NT2/D1 (cell line): ENCODE measurements around the gene ZBTB46.

ENCODE experiments used
- DNase-seq: peaks from one replicate; pipeline ENCODE4 v3.0.0-alpha.2; 2011; ENCODE audit warnings: low read depth, low spot score
- H3K27me3 ChIP-seq: 2 replicates; pipeline ENCODE4 v1.6.0; 2011; ENCODE audit warnings: mild to moderate bottlenecking; ENCODE audit not compliant: insufficient read length, insufficient read depth
- H3K36me3 ChIP-seq: 2 replicates; pipeline ENCODE4 v1.6.1; 2011; ENCODE audit warnings: mild to moderate bottlenecking, low read length, mixed read lengths; ENCODE audit not compliant: insufficient read depth, insufficient read length
- H3K4me1 ChIP-seq: 2 replicates; pipeline ENCODE4 v1.5.1; 2011; ENCODE audit not compliant: insufficient read depth, insufficient read length
- H3K4me3 ChIP-seq: 2 replicates; pipeline ENCODE4 v1.5.1; 2011; ENCODE audit warnings: low read depth; ENCODE audit not compliant: insufficient read length
- H3K9ac ChIP-seq: 2 replicates; pipeline ENCODE4 v1.6.0; 2011; ENCODE audit warnings: low read depth; ENCODE audit not compliant: insufficient read length
- H3K9me3 ChIP-seq: 2 replicates; pipeline ENCODE4 v1.5.1; 2011; ENCODE audit warnings: mild to moderate bottlenecking, low read length; ENCODE audit not compliant: insufficient read depth
- SUZ12 ChIP-seq: IDR thresholded peaks from 2 replicates; pipeline ENCODE4 v1.6.1; 2011; ENCODE audit not compliant: insufficient read length, insufficient read depth; ENCODE audit errors: extremely low read depth
- YY1 ChIP-seq: IDR thresholded peaks from 2 replicates; pipeline ENCODE4 v1.6.1; 2011; ENCODE audit not compliant: insufficient read length, insufficient read depth
- ZNF274 ChIP-seq: IDR thresholded peaks from 2 replicates; pipeline ENCODE4 v1.6.1; 2011; ENCODE audit warnings: mild to moderate bottlenecking, low read depth, low read length

Gene ZBTB46

DNA sequence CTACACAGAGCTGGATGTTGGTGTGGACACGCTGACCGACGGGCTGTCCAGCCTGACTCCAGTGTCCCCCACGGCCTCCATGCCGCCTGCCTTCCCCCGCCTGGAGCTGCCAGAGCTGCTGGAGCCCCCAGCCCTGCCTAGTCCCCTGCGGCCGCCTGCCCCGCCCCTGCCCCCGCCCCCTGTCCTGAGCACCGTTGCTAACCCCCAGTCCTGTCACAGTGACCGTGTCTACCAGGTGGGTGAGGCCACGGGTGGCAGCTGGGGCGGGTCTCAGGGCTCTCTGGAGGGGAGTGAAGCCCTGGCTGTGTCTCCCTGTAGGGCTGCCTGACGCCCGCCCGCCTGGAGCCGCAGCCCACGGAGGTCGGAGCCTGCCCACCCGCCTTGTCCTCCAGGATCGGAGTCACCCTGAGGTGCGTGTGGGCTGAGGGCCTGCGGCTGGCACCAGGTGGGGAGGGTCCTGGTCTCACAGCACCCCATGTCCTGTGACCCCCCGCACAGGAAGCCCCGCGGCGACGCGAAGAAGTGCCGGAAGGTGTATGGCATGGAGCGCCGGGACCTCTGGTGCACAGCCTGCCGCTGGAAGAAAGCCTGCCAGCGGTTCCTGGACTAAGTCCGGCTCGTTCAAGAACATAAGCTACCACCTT, 88.6 kb downstream of the ZBTB46 start:
- no peak for DNase-seq
- Histone ChIP-seq H3K4me3 (no peak overlapping the region), H3K9ac (peak overlapping the region; percentile 56), H3K4me1 (peaks cover 32% of the 10 kb centered on the region), H3K9me3 (no peaks in the 10 kb centered on the region), H3K36me3 (peaks cover 59% of the 10 kb centered on the region), H3K27me3 (no peaks in the 10 kb centered on the region)
- TF ChIP-seq ZNF274 (no peak), YY1 (no peak), SUZ12 (no peak)

GRCh38 chr20:63741676-63742380, 89.2 kb downstream of the ZBTB46 start:
- H3K9ac ChIP-seq = peak overlapping the region; percentile 97
- no peak for TF ChIP-seq SUZ12
- no peak for TF ChIP-seq ZNF274
- TF ChIP-seq YY1 = no peak
- H3K27me3 ChIP-seq = no peaks in the 10 kb centered on the region
- H3K4me1 ChIP-seq = peaks cover 33% of the 10 kb centered on the region
- no peaks in the 10 kb centered on the region for H3K9me3 ChIP-seq
- no peak for DNase-seq
- H3K4me3 ChIP-seq = peak overlapping the region; percentile 75
- H3K36me3 ChIP-seq = peaks cover 66% of the 10 kb centered on the region

GRCh38 chr20:63741354-63741675, 89.7 kb downstream of the ZBTB46 start:
- no peak for DNase-seq
- peak overlapping the region; percentile 97 for H3K9ac ChIP-seq
- peak overlapping the region; percentile 75 for H3K4me3 ChIP-seq
- no peaks in the 10 kb centered on the region for H3K9me3 ChIP-seq
- H3K27me3 ChIP-seq = no peaks in the 10 kb centered on the region
- peaks cover 66% of the 10 kb centered on the region for H3K36me3 ChIP-seq
- H3K4me1 ChIP-seq = peaks cover 35% of the 10 kb centered on the region
- TF ChIP-seq SUZ12 (no peak), ZNF274 (no peak), YY1 (no peak)

DNA sequence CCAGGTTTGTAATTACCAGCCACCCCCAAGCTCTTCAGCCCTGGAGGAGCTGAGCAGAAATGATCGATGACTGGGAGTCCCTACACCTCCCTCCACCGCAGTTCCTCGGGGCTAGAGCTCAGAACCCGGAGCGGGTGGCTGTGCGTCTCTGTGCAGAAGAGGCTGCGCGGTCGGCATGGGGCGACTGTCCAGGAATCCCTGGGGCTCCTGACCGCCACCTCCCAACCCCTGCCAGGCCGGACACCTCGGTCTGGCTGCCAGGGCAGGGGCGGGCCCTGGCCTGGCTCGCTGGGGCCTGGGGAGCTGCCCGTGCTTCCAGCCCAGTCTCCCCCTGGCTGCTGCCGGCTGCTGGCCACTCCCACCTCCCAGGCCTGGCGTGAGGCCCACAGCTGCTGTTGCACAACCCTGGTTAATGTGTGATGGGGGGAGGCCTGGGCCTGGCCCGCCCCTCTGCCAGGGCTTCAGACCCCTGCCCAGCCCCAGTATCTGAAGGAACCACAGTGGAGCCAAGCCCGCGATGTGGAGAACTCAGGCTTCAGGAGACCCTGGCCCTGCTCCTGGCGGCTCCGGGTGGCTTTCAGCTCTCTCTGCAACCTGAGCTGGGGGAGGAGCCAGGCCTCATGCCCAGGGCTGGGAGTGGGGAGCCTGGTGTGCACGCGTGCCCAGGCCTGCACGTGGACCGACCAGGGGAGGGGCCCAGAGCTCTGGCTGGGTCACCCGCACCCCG, 90.3 kb downstream of the ZBTB46 start:
- no peak for DNase-seq
- H3K36me3 ChIP-seq = peaks cover 68% of the 10 kb centered on the region
- no peaks in the 10 kb centered on the region for H3K9me3 ChIP-seq
- peaks cover 35% of the 10 kb centered on the region for H3K4me1 ChIP-seq
- TF ChIP-seq ZNF274 (no peak), SUZ12 (no peak), YY1 (no peak)
- peak overlapping the region; percentile 97 for H3K9ac ChIP-seq
- H3K27me3 ChIP-seq = no peaks in the 10 kb centered on the region
- peak overlapping the region; percentile 75 for H3K4me3 ChIP-seq

- peak overlapping the region; percentile 75 for H3K4me3 ChIP-seq
- H3K4me1 ChIP-seq = peaks cover 31% of the 10 kb centered on the region
- H3K9me3 ChIP-seq = no peaks in the 10 kb centered on the region
- TF ChIP-seq YY1 (no peak), SUZ12 (no peak), ZNF274 (no peak)
- no peaks in the 10 kb centered on the region for H3K27me3 ChIP-seq
- no peak for DNase-seq
- H3K36me3 ChIP-seq = peaks cover 68% of the 10 kb centered on the region
- H3K9ac ChIP-seq = peak overlapping the region; percentile 97
Measured at GRCh38 chr20:63740070-63740626, 90.9 kb downstream of the ZBTB46 start.

- H3K36me3 ChIP-seq = peaks cover 70% of the 10 kb centered on the region
Measured at GRCh38 chr20:63739130-63740069, 91.7 kb downstream of the ZBTB46 start, which contains the start of gene SLC2A4RG. Gene SLC2A4RG (plus strand): TSS chr20:63739776. CDS start chr20:63739913, 137 bp downstream.

More at GRCh38 chr20:63739130-63740069, 91.7 kb downstream of the ZBTB46 start, which contains the start of gene SLC2A4RG:
- TF ChIP-seq ZNF274 = no peak
- no peak for TF ChIP-seq SUZ12
- no peak for TF ChIP-seq YY1
- H3K9ac ChIP-seq = peak within 1 kb of the TSS; percentile 97
- H3K27me3 ChIP-seq = no peaks in the 10 kb centered on the region
- H3K4me3 ChIP-seq = peak within 1 kb of the TSS; percentile 75
- DNase-seq = no peak
- H3K4me1 ChIP-seq = peaks cover 31% of the 10 kb centered on the region
- no peaks in the 10 kb centered on the region for H3K9me3 ChIP-seq
